Parathyroid adenoma (tissue), 2 donors: ENCODE results near the gene SMIM20.
"Not testable (repeated sequence)": the region's sequence is repeated elsewhere in the genome, so short reads cannot be mapped to it uniquely, and the experiment has no call there.

Experiments
- H2AFZ ChIP-seq: fragments of 300-600 bp; sonication (generic); one replicate; pipeline ENCODE4 v1.7.0; 2017; ENCODE audit warnings: antibody characterized with exemption, mild to moderate bottlenecking
- H3K27ac ChIP-seq: fragments of 300-600 bp; sonication (generic); one replicate; pipeline ENCODE4 v1.7.0; 2017
- H3K27me3 ChIP-seq: fragments of 300-600 bp; sonication (generic); one replicate; pipeline ENCODE4 v1.7.0; 2017; ENCODE audit warnings: low read length; ENCODE audit not compliant: control insufficient read depth, insufficient read depth
- H3K36me3 ChIP-seq: fragments of 300-600 bp; sonication (generic); one replicate; pipeline ENCODE4 v1.7.0; 2017; ENCODE audit warnings: low read length; ENCODE audit not compliant: control insufficient read depth, insufficient read depth
- H3K4me1 ChIP-seq: fragments of 300-600 bp; sonication (generic); one replicate; pipeline ENCODE4 v1.7.0; 2017; ENCODE audit warnings: control low read depth
- H3K4me2 ChIP-seq: fragments of 300-600 bp; sonication (generic); one replicate; pipeline ENCODE4 v1.7.0; 2017; ENCODE audit warnings: low read length
- H3K4me3 ChIP-seq: fragments of 300-600 bp; sonication (generic); one replicate; pipeline ENCODE4 v1.7.0; 2017; ENCODE audit warnings: low read depth, low read length
- H3K79me2 ChIP-seq: fragments of 300-600 bp; sonication (generic); one replicate; pipeline ENCODE4 v1.7.0; 2017; ENCODE audit warnings: control low read depth
- H3K9ac ChIP-seq: fragments of 300-600 bp; sonication (generic); one replicate; pipeline ENCODE4 v1.7.0; 2017; ENCODE audit warnings: mild to moderate bottlenecking
- H3K9me3 ChIP-seq: fragments of 300-600 bp; sonication (generic); one replicate; pipeline ENCODE4 v1.7.0; 2017; ENCODE audit warnings: low read length; ENCODE audit not compliant: control insufficient read depth
- TF ChIP-seq, protein P1 (sequence below): fragments of 300-600 bp; sonication (generic); IDR thresholded peaks from one replicate; pipeline ENCODE4 v1.7.0; 2017; ENCODE audit warnings: antibody characterized with exemption, mild to moderate bottlenecking
- donor health status: primary hyperparathyroidism.

The SMIM20 gene

DNA sequence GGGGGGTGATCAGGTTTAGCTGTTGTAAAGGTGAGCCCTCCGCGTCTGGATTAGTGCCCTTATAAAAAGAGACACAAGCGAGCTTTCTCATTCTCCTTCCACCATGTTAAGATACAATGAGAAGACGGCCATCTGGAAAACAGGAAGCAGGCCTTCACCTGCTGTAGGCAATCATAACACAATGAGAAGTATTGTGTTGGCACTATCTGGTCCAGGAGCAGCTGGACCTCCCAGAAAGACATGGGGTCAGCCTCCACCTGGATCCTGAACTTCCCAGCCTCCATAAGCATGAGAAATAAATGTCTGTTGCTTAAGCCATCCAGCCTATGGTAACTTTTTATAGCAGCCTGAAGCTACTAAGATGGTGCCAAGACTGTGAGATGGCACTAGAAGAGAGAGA is 8.6 kb upstream of the SMIM20 start:
- H3K9ac ChIP-seq: no peak overlapping the region
- no peaks in the 10 kb centered on the region for H3K9me3 ChIP-seq
- H2AFZ ChIP-seq: no peak overlapping the region
- TF ChIP-seq, protein P1, sequence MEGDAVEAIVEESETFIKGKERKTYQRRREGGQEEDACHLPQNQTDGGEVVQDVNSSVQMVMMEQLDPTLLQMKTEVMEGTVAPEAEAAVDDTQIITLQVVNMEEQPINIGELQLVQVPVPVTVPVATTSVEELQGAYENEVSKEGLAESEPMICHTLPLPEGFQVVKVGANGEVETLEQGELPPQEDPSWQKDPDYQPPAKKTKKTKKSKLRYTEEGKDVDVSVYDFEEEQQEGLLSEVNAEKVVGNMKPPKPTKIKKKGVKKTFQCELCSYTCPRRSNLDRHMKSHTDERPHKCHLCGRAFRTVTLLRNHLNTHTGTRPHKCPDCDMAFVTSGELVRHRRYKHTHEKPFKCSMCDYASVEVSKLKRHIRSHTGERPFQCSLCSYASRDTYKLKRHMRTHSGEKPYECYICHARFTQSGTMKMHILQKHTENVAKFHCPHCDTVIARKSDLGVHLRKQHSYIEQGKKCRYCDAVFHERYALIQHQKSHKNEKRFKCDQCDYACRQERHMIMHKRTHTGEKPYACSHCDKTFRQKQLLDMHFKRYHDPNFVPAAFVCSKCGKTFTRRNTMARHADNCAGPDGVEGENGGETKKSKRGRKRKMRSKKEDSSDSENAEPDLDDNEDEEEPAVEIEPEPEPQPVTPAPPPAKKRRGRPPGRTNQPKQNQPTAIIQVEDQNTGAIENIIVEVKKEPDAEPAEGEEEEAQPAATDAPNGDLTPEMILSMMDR: no peak
- no peak overlapping the region for H3K4me2 ChIP-seq
- no peaks in the 10 kb centered on the region for H3K4me1 ChIP-seq
- H3K27ac ChIP-seq: no peak overlapping the region
- H3K4me3 ChIP-seq: no peak overlapping the region
- H3K27me3 ChIP-seq: no peaks in the 10 kb centered on the region
- H3K36me3 ChIP-seq: no peaks in the 10 kb centered on the region
- H3K79me2 ChIP-seq: no peaks in the 10 kb centered on the region

DNA sequence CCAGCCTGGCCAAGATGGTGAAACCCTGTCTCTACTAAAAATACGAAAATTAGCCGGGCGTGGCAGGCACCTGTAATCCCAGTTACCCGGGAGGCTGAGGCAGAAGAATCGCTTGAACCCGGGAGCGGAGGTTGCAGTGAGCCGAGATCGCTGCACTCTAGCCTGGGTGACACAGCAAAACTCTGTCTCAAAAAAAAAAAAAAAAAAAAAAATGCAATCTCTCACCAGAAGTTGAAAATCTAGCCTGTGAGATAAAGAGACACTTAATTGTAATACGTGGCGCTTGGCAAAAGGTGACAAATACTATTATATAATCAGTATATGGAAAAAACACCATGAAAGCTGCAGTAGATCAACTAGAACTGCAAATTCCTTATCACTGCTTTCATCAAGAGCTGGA is 7.9 kb upstream of the SMIM20 start:
- H3K27ac ChIP-seq, H3K4me1 ChIP-seq, H3K9me3 ChIP-seq, H3K27me3 ChIP-seq, H3K36me3 ChIP-seq, H3K9ac ChIP-seq, H2AFZ ChIP-seq, H3K79me2 ChIP-seq, H3K4me2 ChIP-seq, H3K4me3 ChIP-seq: not testable (repeated sequence)

DNA sequence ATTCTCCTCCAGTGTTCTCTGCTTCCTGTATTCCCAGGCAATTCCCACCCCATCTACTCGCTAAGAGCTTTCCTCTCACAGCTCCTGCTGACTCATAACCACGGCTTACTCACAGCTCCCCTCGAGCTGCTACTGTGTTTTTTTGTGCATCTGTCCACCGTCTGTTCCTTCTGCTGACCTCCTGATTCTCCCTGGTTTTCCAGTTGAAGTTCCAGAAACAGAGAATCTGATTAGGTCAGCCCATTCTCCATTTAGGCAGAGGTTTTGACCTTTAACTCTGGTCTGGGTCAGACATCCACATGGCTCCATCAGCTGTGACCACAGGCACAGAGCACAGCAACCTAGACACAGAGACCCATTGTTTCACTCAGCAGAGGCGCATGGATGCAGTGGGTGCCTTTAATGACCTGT is 5.5 kb upstream of the SMIM20 start:
- Histone ChIP-seq H3K27me3 (no peaks in the 10 kb centered on the region), H3K4me1 (no peaks in the 10 kb centered on the region), H3K27ac (no peak overlapping the region), H3K4me3 (no peak overlapping the region), H3K4me2 (no peak overlapping the region), H3K9me3 (no peaks in the 10 kb centered on the region), H3K9ac (no peak overlapping the region), H2AFZ (no peak overlapping the region), H3K79me2 (no peaks in the 10 kb centered on the region), H3K36me3 (no peaks in the 10 kb centered on the region)
- TF ChIP-seq, protein P1: no peak

DNA sequence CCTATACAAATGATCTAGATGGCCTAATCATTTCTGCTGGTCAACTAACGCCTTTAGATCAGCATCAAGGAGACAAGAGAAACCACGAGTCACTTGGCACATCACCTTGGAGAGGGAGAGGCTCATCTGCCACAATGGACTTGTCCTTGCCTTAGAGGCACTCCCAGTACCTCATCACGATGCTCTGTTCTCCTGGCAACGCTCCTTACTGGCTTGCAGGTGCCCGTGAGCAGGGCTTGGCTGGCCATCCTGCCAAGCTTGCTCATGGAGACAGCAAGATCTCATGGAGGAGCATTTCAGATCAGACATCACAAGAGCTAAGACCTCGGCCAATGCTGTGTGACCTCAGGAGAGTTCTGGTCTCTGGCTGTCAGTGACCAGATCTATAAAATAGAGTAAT is 2.7 kb upstream of the SMIM20 start:
- Histone ChIP-seq H3K27ac (no peak overlapping the region), H3K4me3 (no peak overlapping the region), H3K27me3 (no peaks in the 10 kb centered on the region), H3K4me1 (no peaks in the 10 kb centered on the region), H3K36me3 (no peaks in the 10 kb centered on the region), H3K9me3 (no peaks in the 10 kb centered on the region), H2AFZ (no peak overlapping the region), H3K9ac (no peak overlapping the region), H3K4me2 (no peak overlapping the region), H3K79me2 (no peaks in the 10 kb centered on the region)
- TF ChIP-seq, protein P1: no peak

DNA sequence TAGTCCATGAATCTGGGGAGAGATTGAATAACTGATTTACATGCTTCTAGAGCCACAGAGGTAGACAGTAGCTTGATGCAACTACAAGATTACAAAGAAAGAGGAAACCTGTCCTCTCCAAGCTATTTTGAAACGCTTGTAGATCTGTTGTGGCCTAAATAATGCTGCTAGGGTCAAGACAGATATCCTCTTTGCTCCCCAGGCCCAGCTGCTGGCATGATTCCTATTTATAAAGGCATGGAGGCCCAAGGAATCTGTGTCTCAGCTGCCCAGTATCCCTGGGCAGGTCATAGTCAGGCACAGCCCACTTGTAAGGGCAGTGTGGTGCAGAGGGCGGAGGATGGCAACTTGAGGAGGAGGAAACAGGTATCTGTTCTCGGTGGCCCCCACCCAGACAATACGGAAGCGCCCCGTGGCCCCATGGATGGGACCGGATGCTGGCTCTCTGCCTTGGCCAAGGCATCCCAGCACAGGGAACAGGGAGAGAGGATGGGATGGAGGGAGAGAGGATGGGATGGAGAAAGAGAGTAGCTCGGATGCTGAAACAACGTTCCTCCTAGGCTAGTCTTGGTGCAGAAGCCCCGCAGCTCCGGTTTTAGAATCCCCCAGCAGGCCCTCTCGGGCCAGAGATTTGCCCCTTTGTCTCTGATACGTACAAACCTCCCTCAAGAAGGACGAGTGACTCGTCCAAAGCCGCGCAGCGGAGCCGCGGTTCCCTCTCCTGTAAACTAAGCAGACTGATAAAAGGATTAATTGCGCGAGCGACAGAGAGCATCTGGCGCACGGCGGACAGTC is 767 bp upstream of the SMIM20 start:
- Histone ChIP-seq H3K4me3 (peak overlapping the region; percentile 74), H3K27ac (peak overlapping the region; percentile 66), H3K79me2 (no peaks in the 10 kb centered on the region), H3K9ac (no peak overlapping the region), H3K4me2 (peak overlapping the region; percentile 63), H3K36me3 (no peaks in the 10 kb centered on the region), H3K27me3 (no peaks in the 10 kb centered on the region), H2AFZ (peak overlapping the region; percentile 98), H3K9me3 (no peaks in the 10 kb centered on the region), H3K4me1 (no peaks in the 10 kb centered on the region)
- TF ChIP-seq, protein P1: no peak
